Adrenal gland (tissue), 12 donors: ENCODE data around the gene PANX3. TPM values are rescaled to one million over a fixed set of nuclear protein-coding genes. Genes with fewer than 3 reads are reported as not detected.
"Not testable (repeated sequence)": the region's sequence is repeated elsewhere in the genome, so short reads cannot be mapped to it uniquely, and the experiment has no call there.

Experiments used
- DNase-seq, 7 donors: peaks; one replicate each; pipeline ENCODE4 v3.0.0-alpha.2; 2019 to 2020
- H3K27ac ChIP-seq, 5 donors: fragments of 200-600 bp; sonication (generic) in 4 of 5; 1 replicate in 3 of 5; 2 replicates in 2 of 5; pipeline versions ENCODE4 v1.5.1 to v1.8.0; 2016 to 2020; ENCODE audit warnings: mild to moderate bottlenecking in 1 of 5
- H3K27me3 ChIP-seq: fragments of 200-600 bp; 2 replicates; pipeline ENCODE4 v1.8.0; 2021
- H3K36me3 ChIP-seq, 2 donors: fragments of 200-600 bp; replicated peaks in 1 of 2; 1 replicate in 1 of 2; 2 replicates in 1 of 2; pipeline versions ENCODE4 v1.5.1 to v1.8.0; 2018 to 2022
- H3K4me1 ChIP-seq, 2 donors: fragments of 200-600 bp; replicated peaks in 1 of 2; 1 replicate in 1 of 2; 2 replicates in 1 of 2; pipeline versions ENCODE4 v1.5.1 to v1.8.0; 2018 to 2021
- H3K4me3 ChIP-seq, 4 donors: fragments of 200-600 bp; sonication (generic) in 3 of 4; one replicate each; pipeline ENCODE4 v1.5.1; 2016 to 2018
- H3K9me3 ChIP-seq, 3 donors: fragments of 200-600 bp; sonication (generic) in 1 of 3; replicated peaks in 1 of 3; 1 replicate in 2 of 3; 2 replicates in 1 of 3; pipeline versions ENCODE4 v1.5.1 to v1.8.0; 2016 to 2021
- POLR2A ChIP-seq, 2 donors: fragments of 450-650 bp; IDR thresholded peaks; one replicate each; pipeline ENCODE4 v1.6.1; 2017; ENCODE audit warnings: antibody characterized with exemption in 2 of 2, mild to moderate bottlenecking in 2 of 2, moderate library complexity in 1 of 2
- WGBS, 4 donors: extraction: QIAGEN DNeasy Blood & Tissue Kit in 2 of 4; methylation state at CpG; one replicate each; pipeline versions ENCODE4 v1.1.5 to v1.1.7; 2013 to 2017; 5-methylcytosine and 5-hydroxymethylcytosine counted together
- intact Hi-C, 2 donors: fragments of 100-400 bp; cut with DNase I; formaldehyde crosslinking; loops; one replicate each; pipeline versions ENCODE4 v1.14.1 to v1.15.0; 2022 to 2023
- polyA plus RNA-seq, 3 donors: library from polyadenylated mRNA; stranded (reverse); fragments of 200-250 nt in 2 of 3; fragments of 350-450 nt in 1 of 3; fragmentation: Illumina TruSeq in 1 of 3; extraction: RNeasy Lipid Tissue Mini Kit (QIAGEN cat#74804) in 1 of 3; gene quantifications; one replicate each; pipeline ENCODE4 v1.2.3, GENCODE V29; 2013 to 2014
- total RNA-seq, 9 donors: library from RNA; depleted of rRNA in 4 of 9; stranded (reverse); fragments of >200 nt in 4 of 9; fragments of 120-200 nt in 1 of 9; fragmentation: NEBNext Ultra II Directional in 1 of 9; extraction: Animal tissue kit (Norgen Biotek cat#: 25700) in 1 of 9; gene quantifications; one replicate each; pipeline versions ENCODE4 v1.1.0 to v1.2.4, GENCODE V29; 2013 to 2023
- TF ChIP-seq, protein P1 (sequence below), 6 experiments: fragments of 450-650 bp in 4 of 6; fragments of 200-600 bp in 2 of 6; sonication (generic) in 1 of 6; IDR thresholded peaks; 1 replicate in 5 of 6; 2 replicates in 1 of 6; pipeline versions ENCODE4 v1.5.1 to v1.8.0; 2016 to 2021; ENCODE audit warnings: antibody characterized with exemption in 6 of 6, mild to moderate bottlenecking in 2 of 6, moderate library complexity in 1 of 6
- donor health status: healthy with polysubstance abuse.
- donor health status: Bipolar disorder and iron deficiency.
- donor health status: DM: yes; HTN: yes; CAD: no.
- donor health status: DM: no; HTN: no; CAD: no.
- donor health status: DM: no; HTN: no; CAD: no.
- donor health status: DM: yes; HTN: yes; CAD: no.

The PANX3 gene
- total and polyA plus RNA-seq, 12 donors, result not detected

DNA sequence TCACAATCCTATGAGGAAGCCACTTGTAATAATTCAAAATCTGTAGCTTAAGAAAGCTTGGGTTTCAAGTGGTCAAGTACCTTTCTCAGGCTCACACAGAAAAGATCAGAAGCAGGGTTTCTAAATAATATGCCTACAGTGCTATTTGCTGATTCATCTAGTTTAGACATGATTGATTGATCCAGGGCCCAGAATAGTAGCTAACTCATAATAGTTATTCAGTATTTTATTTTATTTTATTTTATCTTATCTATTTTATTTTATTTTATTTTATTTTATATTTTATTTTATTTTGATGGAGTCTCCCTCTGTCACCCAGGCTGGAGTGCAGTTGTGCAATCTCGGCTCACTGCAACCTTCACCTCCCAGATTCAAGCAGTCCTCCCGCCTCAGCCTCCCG, 15.9 kb upstream of the PANX3 start:
- no peaks in the 10 kb centered on the region for H3K36me3 ChIP-seq

DNA sequence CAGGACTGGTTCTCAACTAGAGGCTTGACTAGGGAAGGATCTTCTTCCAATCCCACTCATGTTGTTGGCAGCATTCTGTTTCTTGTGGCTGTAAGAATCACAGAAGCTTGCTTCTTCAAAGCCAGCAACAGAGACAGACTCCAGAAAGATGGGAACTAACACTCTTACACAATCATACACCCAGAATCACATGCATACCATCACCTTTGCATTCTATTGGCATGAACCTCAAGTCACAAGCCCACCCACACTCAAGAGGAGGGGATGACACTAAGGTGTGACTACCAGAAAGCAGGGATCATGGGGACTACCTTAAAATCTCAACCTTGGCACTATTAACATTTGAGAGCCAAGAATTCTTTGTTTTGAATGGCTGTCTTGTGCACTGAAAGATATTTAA, 13.6 kb upstream of the PANX3 start:
- Histone ChIP-seq H3K27me3 (no peaks in the 10 kb centered on the region), H3K9me3 (no peaks in the 10 kb centered on the region), H3K36me3 (no peaks in the 10 kb centered on the region), H3K4me3 (no peak overlapping the region), H3K4me1 (no peaks in the 10 kb centered on the region), H3K27ac (no peak overlapping the region)
- intact Hi-C loops, result no loop called here
- no peak for DNase-seq
- TF ChIP-seq POLR2A (IDR thresholded peaks at IDR 0.05), result no peak
- TF ChIP-seq, protein P1, sequence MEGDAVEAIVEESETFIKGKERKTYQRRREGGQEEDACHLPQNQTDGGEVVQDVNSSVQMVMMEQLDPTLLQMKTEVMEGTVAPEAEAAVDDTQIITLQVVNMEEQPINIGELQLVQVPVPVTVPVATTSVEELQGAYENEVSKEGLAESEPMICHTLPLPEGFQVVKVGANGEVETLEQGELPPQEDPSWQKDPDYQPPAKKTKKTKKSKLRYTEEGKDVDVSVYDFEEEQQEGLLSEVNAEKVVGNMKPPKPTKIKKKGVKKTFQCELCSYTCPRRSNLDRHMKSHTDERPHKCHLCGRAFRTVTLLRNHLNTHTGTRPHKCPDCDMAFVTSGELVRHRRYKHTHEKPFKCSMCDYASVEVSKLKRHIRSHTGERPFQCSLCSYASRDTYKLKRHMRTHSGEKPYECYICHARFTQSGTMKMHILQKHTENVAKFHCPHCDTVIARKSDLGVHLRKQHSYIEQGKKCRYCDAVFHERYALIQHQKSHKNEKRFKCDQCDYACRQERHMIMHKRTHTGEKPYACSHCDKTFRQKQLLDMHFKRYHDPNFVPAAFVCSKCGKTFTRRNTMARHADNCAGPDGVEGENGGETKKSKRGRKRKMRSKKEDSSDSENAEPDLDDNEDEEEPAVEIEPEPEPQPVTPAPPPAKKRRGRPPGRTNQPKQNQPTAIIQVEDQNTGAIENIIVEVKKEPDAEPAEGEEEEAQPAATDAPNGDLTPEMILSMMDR (IDR thresholded peaks at IDR 0.05), result no peak

More for the DNA sequence above, 15.9 kb upstream of the PANX3 start:
- no peaks in the 10 kb centered on the region for H3K9me3 ChIP-seq
- H3K27me3 ChIP-seq, result no peaks in the 10 kb centered on the region
- H3K4me3 ChIP-seq, result no peak overlapping the region
- intact Hi-C loops, result no loop called here
- H3K4me1 ChIP-seq, result no peaks in the 10 kb centered on the region
- H3K27ac ChIP-seq, result no peak overlapping the region
- no peak for DNase-seq
- 91 to 96% (median 93%) methylated on average over 3 of the region's 3 CpGs for WGBS, 4 donors
- TF ChIP-seq, protein P1 (IDR thresholded peaks at IDR 0.05), result no peak

DNA sequence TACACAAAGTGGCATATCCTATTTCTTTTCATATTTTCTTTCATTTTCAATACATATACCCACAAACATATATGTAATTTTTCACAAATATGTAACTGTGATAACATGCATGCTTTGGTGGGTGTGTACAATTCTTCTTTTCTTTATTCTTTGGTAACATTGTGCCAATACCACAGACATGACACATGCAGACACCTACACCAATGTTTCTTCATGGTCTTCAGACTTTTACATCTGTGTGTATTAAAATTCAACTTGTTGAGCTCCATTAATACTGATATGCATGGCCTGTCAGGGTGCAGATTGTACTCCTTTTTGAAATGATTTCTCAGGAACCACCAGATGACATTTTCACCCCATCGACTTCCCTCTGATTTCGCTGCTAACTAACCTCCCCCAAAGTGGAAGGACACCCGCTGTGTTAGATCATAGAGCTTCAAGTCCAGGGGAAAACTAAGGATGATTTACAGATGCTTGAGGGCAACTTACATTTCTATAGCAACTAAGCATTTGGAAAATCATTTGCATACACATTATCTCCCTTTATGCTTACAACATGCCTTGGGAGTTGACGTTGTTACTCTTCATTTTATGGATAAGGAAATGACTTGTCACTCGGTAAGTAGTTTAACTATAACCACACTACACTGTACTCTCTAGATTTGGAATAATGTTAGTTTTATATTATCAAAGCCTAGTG, 10.5 kb upstream of the PANX3 start:
- H3K27ac ChIP-seq, result no peak overlapping the region
- no peak overlapping the region for H3K4me3 ChIP-seq
- H3K9me3 ChIP-seq, result no peaks in the 10 kb centered on the region
- no peaks in the 10 kb centered on the region for H3K36me3 ChIP-seq
- H3K27me3 ChIP-seq, result no peaks in the 10 kb centered on the region
- no peak for TF ChIP-seq POLR2A (IDR thresholded peaks at IDR 0.05)
- TF ChIP-seq, protein P1 (IDR thresholded peaks at IDR 0.05), result no peak
- intact Hi-C loops, result no loop called here
- H3K4me1 ChIP-seq, result no peaks in the 10 kb centered on the region
- no peak for DNase-seq
- WGBS, 4 donors, result 62 to 71% (median 62%) methylated on average over 5 of the region's 5 CpGs

DNA sequence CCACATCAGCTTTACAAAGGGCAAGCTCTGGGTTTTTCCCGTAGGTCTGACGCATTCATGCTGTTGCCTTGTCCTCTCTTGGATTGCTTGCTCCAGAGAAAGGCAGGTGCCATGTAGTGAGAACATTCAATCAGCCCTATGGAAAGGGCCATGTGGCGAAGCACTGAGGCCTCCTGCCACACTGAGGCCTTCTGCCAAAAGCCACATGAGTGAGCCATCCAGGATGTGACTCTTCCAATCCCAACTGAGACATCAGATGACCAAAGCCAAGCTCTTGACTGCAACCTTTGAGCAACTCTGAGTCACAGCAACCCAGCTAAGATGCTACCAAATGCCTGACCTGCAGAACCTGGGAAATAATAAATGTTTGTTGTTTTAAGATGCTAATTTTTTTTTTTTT, 9.0 kb upstream of the PANX3 start:
- Histone ChIP-seq H3K4me3 (no peak overlapping the region), H3K36me3 (no peaks in the 10 kb centered on the region), H3K4me1 (no peaks in the 10 kb centered on the region), H3K9me3 (no peaks in the 10 kb centered on the region), H3K27me3 (no peaks in the 10 kb centered on the region), H3K27ac (no peak overlapping the region)
- TF ChIP-seq, protein P1 (IDR thresholded peaks at IDR 0.05), result no peak
- no peak for TF ChIP-seq POLR2A (IDR thresholded peaks at IDR 0.05)
- DNase-seq, result no peak
- WGBS, 4 donors, result 72 to 89% (median 79%) methylated on average over 3 of the region's 3 CpGs
- intact Hi-C loops, result no loop called here

DNA sequence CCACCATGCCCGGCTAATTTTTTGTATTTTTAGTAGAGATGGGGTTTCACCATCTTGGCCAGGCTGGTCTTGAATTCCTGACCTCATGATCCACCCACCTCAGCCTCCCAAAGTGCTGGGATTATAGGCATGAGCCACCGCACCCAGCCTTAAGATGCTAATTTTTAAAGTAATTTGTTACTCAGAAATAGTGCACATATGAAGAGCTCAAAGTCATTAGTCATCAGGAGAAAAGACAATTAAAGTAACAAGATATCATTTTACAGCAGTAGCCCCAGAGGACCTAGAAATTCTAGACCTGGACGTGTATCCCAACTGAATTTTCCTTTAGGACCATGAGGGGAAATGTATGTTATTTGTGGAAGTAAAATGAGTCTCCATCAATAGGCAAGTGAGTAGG, 8.5 kb upstream of the PANX3 start:
- H3K9me3 ChIP-seq, H3K4me3 ChIP-seq, H3K27ac ChIP-seq, intact Hi-C loops, DNase-seq, H3K36me3 ChIP-seq, H3K27me3 ChIP-seq, H3K4me1 ChIP-seq: not testable (repeated sequence)
- 72 to 75% (median 74%) methylated on average over 3 of the region's 3 CpGs for WGBS, 4 donors
